NK-92 treated with Interleukin-12 subunit alpha and Interleukin-12 subunit beta, amount 100 ng/mL, for 24 hours (cell line): ENCODE measurements around the gene TTC9B.
"Not testable (repeated sequence)": the region's sequence is repeated elsewhere in the genome, so short reads cannot be mapped to it uniquely, and the experiment has no call there.

Source experiments
- DNase-seq: peaks from one replicate; lab custom pipeline; 2025; lab: John Stamatoyannopoulos, UW

The TTC9B gene

GRCh38 chr19:40232949-40233810 is 15.0 kb upstream of the TTC9B start:
- no peak for DNase-seq

GRCh38 chr19:40232479-40232878 is 14.3 kb upstream of the TTC9B start:
- no peak for DNase-seq

GRCh38 chr19:40231544-40232424 is 13.6 kb upstream of the TTC9B start:
- no peak for DNase-seq

- no peak for DNase-seq
These were observed 12.9 kb upstream of the TTC9B start for GRCh38 chr19:40231057-40231456.

- no peak for DNase-seq
These were observed 11.8 kb upstream of the TTC9B start for GRCh38 chr19:40229926-40230417.

GRCh38 chr19:40229484-40229883 is 11.3 kb upstream of the TTC9B start:
- DNase-seq, result no peak

GRCh38 chr19:40228863-40229262 is 10.7 kb upstream of the TTC9B start:
- no peak for DNase-seq

GRCh38 chr19:40228346-40228745 is 10.2 kb upstream of the TTC9B start:
- DNase-seq, result no peak

GRCh38 chr19:40225440-40226305 is 7.5 kb upstream of the TTC9B start:
- DNase-seq, result no peak

- no peak for DNase-seq
These were observed 6.4 kb upstream of the TTC9B start for GRCh38 chr19:40224342-40225150.

GRCh38 chr19:40223135-40223822 is 5.1 kb upstream of the TTC9B start:
- DNase-seq, result no peak

GRCh38 chr19:40221858-40222619 is 3.9 kb upstream of the TTC9B start:
- peak; percentile 37 for DNase-seq

- no peak for DNase-seq
These were observed 2.5 kb upstream of the TTC9B start for GRCh38 chr19:40220674-40221073.

- DNase-seq, result peak; percentile 16
These were observed 1.6 kb upstream of the TTC9B start for GRCh38 chr19:40219721-40220276.

- DNase-seq, result not testable (repeated sequence)
These were observed 845 bp upstream of the TTC9B start for GRCh38 chr19:40219029-40219428.

GRCh38 chr19:40217027-40217810 is 965 bp downstream of the TTC9B start:
- no peak for DNase-seq

GRCh38 chr19:40216777-40217026 is 1.5 kb downstream of the TTC9B start:
- DNase-seq, result no peak

GRCh38 chr19:40216013-40216776 is 2.0 kb downstream of the TTC9B start:
- DNase-seq, result no peak
